ENCODE data around the gene TSKU. TPM values are rescaled to one million over a fixed set of nuclear protein-coding genes. Genes with fewer than 3 reads are reported as not detected.

Gene TSKU
- total RNA-seq, 1 donor from 2014 or later = 144 TPM

- Histone ChIP-seq H3K4me3 (no peak overlapping the region), H3K4me1 (peaks cover 88% of the 10 kb centered on the region), H3K27ac (peak overlapping the region; percentile 88), H3K9me3 (no peaks in the 10 kb centered on the region), H3K36me3 (no peaks in the 10 kb centered on the region), H3K27me3 (no peaks in the 10 kb centered on the region)
- TF ChIP-seq CTCF (IDR thresholded peaks at IDR 0.05) (no peak), POLR2AphosphoS5 (IDR thresholded peaks at IDR 0.05; ENCODE audit: insufficient read depth in 1 of 2, low read depth in 1 of 2) (no peak), POLR2A (IDR thresholded peaks at IDR 0.05) (no peak)
- DNase-seq (ENCODE audit: extremely low spot score in 2 of 2) = no peak
- intact Hi-C loops (cut with DNase I) = no loop called here
These were observed 17.2 kb upstream of the TSKU start for GRCh38 chr11:76765863-76766350.

- Histone ChIP-seq H3K4me3 (no peak overlapping the region), H3K27me3 (no peaks in the 10 kb centered on the region), H3K4me1 (peaks cover 94% of the 10 kb centered on the region), H3K27ac (peak overlapping the region; percentile 88), H3K9me3 (no peaks in the 10 kb centered on the region), H3K36me3 (no peaks in the 10 kb centered on the region)
- TF ChIP-seq POLR2A (IDR thresholded peaks at IDR 0.05) (no peak), CTCF (IDR thresholded peaks at IDR 0.05) (no peak), POLR2AphosphoS5 (IDR thresholded peaks at IDR 0.05; ENCODE audit: insufficient read depth in 1 of 2, low read depth in 1 of 2) (no peak)
- no peak for DNase-seq (ENCODE audit: extremely low spot score in 2 of 2)
- intact Hi-C loops (cut with DNase I) = no loop called here
These were observed 16.6 kb upstream of the TSKU start for GRCh38 chr11:76766521-76766920.

DNA sequence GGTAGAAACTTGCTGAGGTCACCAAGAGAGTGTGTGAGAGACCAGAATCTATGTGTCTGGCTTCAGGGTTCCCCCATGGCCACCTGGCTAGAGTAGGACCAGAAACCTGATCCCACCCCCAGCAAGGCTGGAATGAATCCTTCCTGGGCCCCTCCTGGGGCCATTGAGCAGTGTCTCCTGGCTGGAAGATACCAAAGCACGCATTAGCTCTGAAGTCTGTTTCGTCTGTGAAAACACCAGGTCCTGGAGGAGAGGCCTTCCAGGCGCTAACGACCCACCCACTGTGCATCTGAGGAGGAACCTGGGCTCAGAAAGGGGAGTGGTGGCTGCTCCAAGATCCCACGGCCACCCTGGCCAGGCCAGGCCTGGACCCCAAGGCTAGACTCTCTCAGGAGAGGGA, 15.5 kb upstream of the TSKU start:
- no peaks in the 10 kb centered on the region for H3K27me3 ChIP-seq
- no peak for TF ChIP-seq POLR2AphosphoS5 (IDR thresholded peaks at IDR 0.05; ENCODE audit: insufficient read depth in 1 of 2, low read depth in 1 of 2)
- TF ChIP-seq POLR2A (IDR thresholded peaks at IDR 0.05) = no peak
- no peak for TF ChIP-seq CTCF (IDR thresholded peaks at IDR 0.05)
- peak overlapping the region; percentile 88 for H3K27ac ChIP-seq
- intact Hi-C loops (cut with DNase I) = no loop called here
- no peaks in the 10 kb centered on the region for H3K9me3 ChIP-seq
- peaks cover 100% of the 10 kb centered on the region for H3K4me1 ChIP-seq
- no peak overlapping the region for H3K4me3 ChIP-seq
- DNase-seq (ENCODE audit: extremely low spot score in 2 of 2) = no peak
- no peaks in the 10 kb centered on the region for H3K36me3 ChIP-seq

DNA sequence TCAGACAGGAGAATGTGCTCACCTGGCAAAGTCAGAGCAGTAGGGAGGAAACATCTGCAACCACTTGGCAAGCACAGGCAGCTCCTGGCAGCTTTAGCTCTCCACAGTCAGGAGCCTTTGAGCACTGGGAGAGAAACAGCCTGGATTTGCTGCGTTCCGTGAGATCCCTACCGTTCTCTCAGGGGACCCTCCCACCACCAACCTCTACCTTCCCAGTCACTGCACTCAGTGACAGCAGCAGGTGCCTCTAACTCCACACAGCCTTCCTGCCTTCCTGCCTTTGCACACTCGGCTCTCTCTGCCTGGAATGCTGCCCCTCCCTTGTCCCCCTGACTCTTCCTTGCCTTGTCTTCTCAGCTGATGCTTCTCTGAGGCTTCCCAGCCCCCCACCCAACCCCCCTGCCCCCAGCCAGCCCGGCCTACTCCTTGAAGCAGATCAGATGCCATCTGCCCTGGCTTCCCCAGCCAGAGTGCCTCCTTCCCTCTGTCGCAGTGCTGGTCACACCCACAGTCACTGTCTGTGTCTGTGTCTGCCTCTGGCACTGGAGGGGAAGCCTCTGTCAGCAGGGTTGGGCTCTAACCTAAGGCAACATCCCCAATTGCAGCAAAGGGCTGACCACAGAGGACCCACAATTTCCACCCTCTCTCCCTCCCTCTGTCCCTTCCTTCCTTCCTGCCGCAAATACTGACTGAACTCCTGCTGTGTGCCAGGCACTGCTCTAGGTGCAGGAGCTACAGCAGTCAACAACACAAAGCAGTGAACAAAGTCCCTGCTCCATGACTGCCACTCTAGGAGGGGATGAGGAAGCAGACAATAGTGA, 14.9 kb upstream of the TSKU start:
- Histone ChIP-seq H3K4me3 (peak overlapping the region in 1 of 2 donors; percentile 5), H3K36me3 (no peaks in the 10 kb centered on the region), H3K27me3 (no peaks in the 10 kb centered on the region), H3K9me3 (no peaks in the 10 kb centered on the region), H3K27ac (peak overlapping the region; percentile 88), H3K4me1 (peaks cover 100% of the 10 kb centered on the region)
- TF ChIP-seq POLR2AphosphoS5 (IDR thresholded peaks at IDR 0.05; ENCODE audit: insufficient read depth in 1 of 2, low read depth in 1 of 2) (peak in 1 of 2 donors; percentile 39), POLR2A (IDR thresholded peaks at IDR 0.05) (no peak)
- DNase-seq (ENCODE audit: extremely low spot score in 2 of 2) = no peak
- intact Hi-C loops (cut with DNase I) = no loop called here

DNA sequence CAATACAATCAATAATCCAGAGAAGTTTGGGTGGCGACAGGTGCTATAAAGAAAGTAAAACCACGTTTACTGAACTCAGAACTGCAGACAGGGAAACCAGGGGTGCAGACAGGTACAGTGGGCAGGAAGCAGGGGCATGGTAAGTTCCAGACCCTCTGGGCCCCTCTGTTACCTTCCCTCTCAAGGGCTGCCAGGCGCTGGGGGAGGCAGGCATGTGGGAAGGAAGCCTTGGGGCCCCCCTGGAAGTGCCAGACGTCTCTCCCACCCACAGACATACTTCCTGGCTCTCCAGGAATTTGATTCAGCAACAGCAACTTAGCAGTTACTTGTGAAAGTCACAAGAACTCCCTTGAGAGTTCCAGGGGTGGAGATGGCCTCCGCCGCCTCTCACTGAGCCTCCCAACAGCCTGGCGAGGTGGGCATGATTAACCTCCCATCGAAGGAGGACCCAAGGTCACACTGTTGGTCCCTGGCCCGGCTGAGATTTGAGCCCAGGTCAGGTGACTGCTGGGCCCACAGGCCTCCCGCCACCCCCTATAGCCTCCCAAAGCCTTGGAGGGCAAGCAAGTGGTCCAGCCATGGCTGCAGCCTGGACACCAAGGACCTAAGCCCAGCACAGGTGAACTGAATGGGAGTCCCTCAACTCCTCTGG, 14.1 kb upstream of the TSKU start:
- Histone ChIP-seq H3K36me3 (no peaks in the 10 kb centered on the region), H3K4me1 (peaks cover 100% of the 10 kb centered on the region), H3K9me3 (no peaks in the 10 kb centered on the region), H3K4me3 (peak overlapping the region in 1 of 2 donors; percentile 5), H3K27ac (peak overlapping the region; percentile 88), H3K27me3 (no peaks in the 10 kb centered on the region)
- no peak for TF ChIP-seq POLR2AphosphoS5 (IDR thresholded peaks at IDR 0.05; ENCODE audit: insufficient read depth in 1 of 2, low read depth in 1 of 2)
- no peak for TF ChIP-seq POLR2A (IDR thresholded peaks at IDR 0.05)
- no peak for TF ChIP-seq CTCF (IDR thresholded peaks at IDR 0.05)
- intact Hi-C loops (cut with DNase I) = no loop called here
- DNase-seq (ENCODE audit: extremely low spot score in 2 of 2) = no peak
